GM21576 (cell line): ENCODE results near the gene F10.

Experiments used
- ATAC-seq: cut with Tn5 transposase; IDR thresholded peaks from one replicate; pipeline ENCODE4 v1.9.1; 2021; ENCODE audit warnings: mild to moderate bottlenecking, moderate library complexity; ENCODE audit not compliant: unreplicated experiment

The F10 gene

GRCh38 chr13:113187263-113187669 lies 64.7 kb downstream of the F10 start:
- no peak for ATAC-seq

- no peak for ATAC-seq
Measured at GRCh38 chr13:113187883-113188665, 65.5 kb downstream of the F10 start.

GRCh38 chr13:113190181-113190580 lies 67.6 kb downstream of the F10 start:
- ATAC-seq, result no peak

- no peak for ATAC-seq
Measured at GRCh38 chr13:113192279-113192678, 69.7 kb downstream of the F10 start.

- no peak for ATAC-seq
Measured at GRCh38 chr13:113192902-113193301, 70.3 kb downstream of the F10 start.

- ATAC-seq, result no peak
Measured at GRCh38 chr13:113195360-113195759, 72.8 kb downstream of the F10 start.

- no peak for ATAC-seq
Measured at GRCh38 chr13:113196970-113197737, 74.6 kb downstream of the F10 start.
